K562 (cell line): Measurements from ENCODE around the gene CAPN8. TPM values are rescaled to one million over a fixed set of nuclear protein-coding genes. Genes with fewer than 3 reads are reported as not detected.

ENCODE experiments used
- ATAC-seq: fragments of 200-7000 bp; cut with Tn5 transposase; 3 replicates; pipeline ENCODE4 v1.9.1; 2020; ENCODE audit warnings: moderate library complexity
- BruUV-seq: library from RNA; stranded (reverse); fragments of 400-500 nt; replicated peaks from 2 replicates; lab custom pipeline; 2021; lab: Mats Ljungman, UMichigan
- CTCF ChIA-PET: fragments of 300-600 bp; formaldehyde crosslinking; extraction: SDS; loops from one replicate; lab custom pipeline; 2021; ENCODE audit warnings: low intra/inter-chr PET ratio; lab: Yijun Ruan, JAX
- POLR2A ChIA-PET: fragments of 300-600, 350-650 bp; sonication (Branson Sonifier 250); formaldehyde crosslinking; extraction: SDS; loops from one replicate; lab custom pipeline; 2021; ENCODE audit warnings: antibody characterized with exemption, inconsistent platforms; lab: Yijun Ruan, JAX
- DNase-seq, 4 experiments: peaks; one replicate each; pipeline versions ENCODE4 v3.0.0 to v3.0.0-alpha.2; 2011 to 2018; ENCODE audit warnings: low spot score in 3 of 4, mixed read lengths in 3 of 4; ENCODE audit errors: extremely low read depth in 1 of 4
- FAIRE-seq: peaks from 2 replicates; lab custom pipeline; 2011; peaks lifted over from hg19 to GRCh38; lab: Jason Lieb, UNC
- H2AFZ ChIP-seq: 2 replicates; pipeline ENCODE4 v1.6.0; 2011; ENCODE audit warnings: low read depth, low read length, control low read depth, inconsistent platforms
- H3K27ac ChIP-seq: fragments of 200-600 bp; 3 replicates; pipeline ENCODE4 v1.8.0; 2011; ENCODE audit warnings: low read depth, mild to moderate bottlenecking, control low read depth, inconsistent platforms, low read length, moderate library complexity, mixed read lengths; ENCODE audit errors: extremely low read depth
- H3K27me3 ChIP-seq, 2 experiments: fragments of 300-600 bp in 1 of 2; 2 replicates in 1 of 2; 3 replicates in 1 of 2; pipeline versions ENCODE4 v1.6.0 to v1.8.0; 2011; ENCODE audit warnings: inconsistent platforms in 2 of 2, low read length in 2 of 2, mild to moderate bottlenecking in 1 of 2, mixed read lengths in 1 of 2, moderate library complexity in 1 of 2; ENCODE audit not compliant: control insufficient read depth in 2 of 2, insufficient read depth in 2 of 2
- H3K36me3 ChIP-seq: fragments of 300-600 bp; 3 replicates; pipeline ENCODE4 v1.8.0; 2011; ENCODE audit warnings: mild to moderate bottlenecking, low read length, inconsistent platforms; ENCODE audit not compliant: control insufficient read depth, insufficient read depth
- H3K4me1 ChIP-seq, 2 experiments: fragments of 200-600 bp in 1 of 2; replicated peaks in 1 of 2; 2 replicates in 1 of 2; 3 replicates in 1 of 2; pipeline versions ENCODE4 v1.5.1 to v1.8.0; 2011; ENCODE audit warnings: inconsistent platforms in 2 of 2, low read length in 2 of 2, mild to moderate bottlenecking in 1 of 2, mixed read lengths in 1 of 2, moderate library complexity in 1 of 2; ENCODE audit not compliant: control insufficient read depth in 2 of 2, insufficient read depth in 2 of 2
- H3K4me2 ChIP-seq: 2 replicates; pipeline ENCODE4 v1.6.1; 2011; ENCODE audit warnings: low read length, control low read depth, inconsistent platforms, mixed read lengths; ENCODE audit not compliant: insufficient read depth
- H3K4me3 ChIP-seq: fragments of 200-600 bp; sonication (generic), shearing (Covaris generic); 2 replicates; pipeline ENCODE4 v1.5.1; 2016; ENCODE audit warnings: control low read depth, inconsistent platforms
- H3K79me2 ChIP-seq: fragments of 200-600 bp; 3 replicates; pipeline ENCODE4 v1.8.0; 2011; ENCODE audit warnings: low read length, inconsistent platforms; ENCODE audit not compliant: control insufficient read depth, insufficient read depth
- H3K9ac ChIP-seq, 2 experiments: 2 replicates each; pipeline versions ENCODE4 v1.6.0 to v1.6.1; 2011; ENCODE audit warnings: low read depth in 2 of 2, low read length in 2 of 2, control low read depth in 1 of 2, inconsistent platforms in 1 of 2, mild to moderate bottlenecking in 1 of 2, mixed read lengths in 1 of 2; ENCODE audit not compliant: insufficient read depth in 1 of 2
- H3K9me1 ChIP-seq: one replicate; pipeline ENCODE4 v1.6.0; 2011; ENCODE audit warnings: inconsistent platforms, mild to moderate bottlenecking, low read length, moderate library complexity; ENCODE audit not compliant: control insufficient read depth, insufficient read depth
- H3K9me3 ChIP-seq: replicated peaks from 2 replicates; pipeline ENCODE4 v1.5.1; 2011; ENCODE audit warnings: low read depth, low read length, inconsistent platforms; ENCODE audit not compliant: control insufficient read depth, insufficient read depth
- H4K20me1 ChIP-seq: replicated peaks from 2 replicates; pipeline ENCODE4 v1.6.1; 2011; ENCODE audit warnings: low read length, inconsistent platforms, mixed read lengths; ENCODE audit not compliant: control insufficient read depth, insufficient read depth
- BRCA1 ChIP-seq, 2 experiments: fragments of 450-650 bp in 1 of 2; sonication (generic) in 1 of 2; formaldehyde crosslinking in 1 of 2; IDR thresholded peaks; 2 replicates each; pipeline versions ENCODE4 v1.5.0 to v1.6.1; 2017 to 2020; ENCODE audit warnings: mild to moderate bottlenecking in 1 of 2, missing genetic modification reagents in 1 of 2
- CBX3 ChIP-seq, 2 experiments: IDR thresholded peaks; 1 replicate in 1 of 2; 2 replicates in 1 of 2; pipeline ENCODE4 v1.6.1; 2012; ENCODE audit warnings: inconsistent platforms in 2 of 2, low read length in 2 of 2, borderline replicate concordance in 1 of 2, control low read depth in 1 of 2
- E2F3 ChIP-seq: fragments of 250-450 bp; sonication (Bioruptor Pico); IDR thresholded peaks from 2 replicates; pipeline ENCODE4 v1.4.0; 2020; ENCODE audit warnings: mild to moderate bottlenecking
- FUS ChIP-seq: fragments of 200-400 bp; formaldehyde crosslinking; optimal IDR thresholded peaks from 2 replicates; pipeline ENCODE3; 2017; ENCODE audit warnings: low read depth, low read length
- GABPA ChIP-seq: fragments of 200-800 bp; sonication (Bioruptor generic); conservative IDR thresholded peaks from 2 replicates; pipeline ENCODE4 v1.6.1; 2016; ENCODE audit warnings: low read depth, missing genetic modification characterization, missing compliant biosample characterization
- GABPB1 ChIP-seq: sonication (generic); formaldehyde crosslinking; IDR thresholded peaks from 2 replicates; pipeline ENCODE4 v1.8.0; 2022; ENCODE audit warnings: mild to moderate bottlenecking, missing genetic modification reagents
- GTF2E2 ChIP-seq: fragments of 200-800 bp; sonication (Bioruptor generic); IDR thresholded peaks from 2 replicates; pipeline ENCODE4 v1.6.1; 2016; ENCODE audit warnings: missing genetic modification characterization, missing compliant biosample characterization
- IRF9 ChIP-seq: fragments of 450-650 bp; IDR thresholded peaks from 2 replicates; pipeline ENCODE4 v1.6.1; 2016; ENCODE audit warnings: missing biosample characterization, missing genetic modification characterization
- RBM14 ChIP-seq: fragments of 200-400 bp; formaldehyde crosslinking; IDR thresholded peaks from 2 replicates; pipeline ENCODE4 v1.6.1; 2018; ENCODE audit warnings: low read depth, mild to moderate bottlenecking, low read length, moderate library complexity, borderline replicate concordance; ENCODE audit not compliant: insufficient read depth
- SIN3B ChIP-seq: fragments of 450-650 bp; IDR thresholded peaks from 2 replicates; pipeline ENCODE4 v1.6.1; 2017; ENCODE audit warnings: low read depth, mild to moderate bottlenecking, moderate library complexity
- SMARCE1 ChIP-seq: fragments of 450-650 bp; IDR thresholded peaks from 2 replicates; pipeline ENCODE4 v1.7.1; 2016; ENCODE audit warnings: mild to moderate bottlenecking
- TAF15 ChIP-seq: fragments of 200-400 bp; formaldehyde crosslinking; IDR thresholded peaks from 2 replicates; pipeline ENCODE4 v1.6.1; 2017; ENCODE audit warnings: mild to moderate bottlenecking, low read depth, low read length, moderate library complexity
- TAF9B ChIP-seq: fragments of 450-650 bp; IDR thresholded peaks from 2 replicates; pipeline ENCODE4 v1.6.1; 2018; ENCODE audit warnings: mild to moderate bottlenecking; ENCODE audit not compliant: partially characterized antibody
- ZNF212 ChIP-seq: fragments of 450-650 bp; formaldehyde crosslinking; IDR thresholded peaks from 2 replicates; pipeline ENCODE4 v1.4.0; 2020; ENCODE audit warnings: mild to moderate bottlenecking
- ZNF24 ChIP-seq: fragments of 450-650 bp; IDR thresholded peaks from 2 replicates; pipeline ENCODE4 v1.6.1; 2016
- ZNF253 ChIP-seq: fragments of 250-450 bp; sonication (Bioruptor Pico); conservative IDR thresholded peaks from 2 replicates; pipeline ENCODE4 v1.6.1; 2021; ENCODE audit warnings: mild to moderate bottlenecking
- ZNF586 ChIP-seq: fragments of 450-650 bp; formaldehyde crosslinking; conservative IDR thresholded peaks from 2 replicates; pipeline ENCODE4 v1.4.0; 2020; ENCODE audit warnings: mild to moderate bottlenecking, moderate library complexity
- WGBS: fragments of 100-300 bp; shearing (Covaris generic); methylation state at CpG from one replicate; pipeline ENCODE4 v1.1.6; 2016; ENCODE audit warnings: low coverage, mixed read lengths; ENCODE audit not compliant: insufficient coverage; ENCODE audit errors: missing lambda C conversion rate; 5-methylcytosine and 5-hydroxymethylcytosine counted together
- in situ Hi-C: fragments of 300-500 bp; cut with MboI; formaldehyde crosslinking; loops from 4 replicates; pipeline ENCODE4 v1.15.0; 2018; ENCODE audit warnings: inconsistent platforms, mixed read lengths
- intact Hi-C: fragments of 100-400 bp; cut with micrococcal nuclease; formaldehyde crosslinking; loops from 2 replicates; pipeline ENCODE4 v1.14.2; 2022
- polyA plus RNA-seq, 8 experiments: library from polyadenylated mRNA; depleted of rRNA in 4 of 8; stranded (reverse) in 5 of 8; unstranded in 3 of 8; fragments of >200 nt; fragmentation: Nextera tagmentation in 2 of 8; fragmentation: Illumina TruSeq in 1 of 8; extraction: Ambion mirVana in 2 of 8; extraction: Trizol in 1 of 8; gene quantifications; 2 replicates each; pipeline versions ENCODE4 v1.2.1 to v1.2.3, GENCODE V29; 2011 to 2014; ENCODE audit warnings: inconsistent platforms in 1 of 8, missing spikeins in 1 of 8
- total RNA-seq, 7 experiments: library from RNA; depleted of rRNA in 6 of 7; stranded (reverse); fragments of >200 nt in 6 of 7; fragmentation: Illumina TruSeq in 2 of 7; extraction: Trizol in 2 of 7; gene quantifications; 2 replicates each; pipeline versions ENCODE4 v1.2.1 to v1.2.3, GENCODE V29; 2011 to 2021; ENCODE audit warnings: low replicate concordance in 1 of 7

The CAPN8 gene
- total and polyA plus RNA-seq, 9 of the 15 experiments (the other 6 are each of a cell fraction or from before 2014, with no cell fraction given), result 0.06 TPM; not detected in 8

GRCh38 chr1:223618680-223619079 is 46.8 kb downstream of the CAPN8 start:
- no peak overlapping the region for H3K9ac ChIP-seq
- H2AFZ ChIP-seq, result no peak overlapping the region
- BruUV-seq, result no TSS peak
- intact Hi-C loops, result no loop called here
- no peaks in the 10 kb centered on the region for H3K79me2 ChIP-seq
- H4K20me1 ChIP-seq, result no peaks in the 10 kb centered on the region
- H3K27me3 ChIP-seq, result peaks cover 44 to 78% of the 10 kb centered on the region in 2 experiments
- H3K4me2 ChIP-seq, result no peak overlapping the region
- H3K27ac ChIP-seq, result no peak overlapping the region
- H3K4me3 ChIP-seq, result no peak overlapping the region
- no peaks in the 10 kb centered on the region for H3K9me1 ChIP-seq
- ChIA-PET CTCF (no interaction called here), POLR2A (no interaction called here)
- H3K9me3 ChIP-seq, result no peaks in the 10 kb centered on the region
- no peak for FAIRE-seq
- no peak for TF ChIP-seq ZNF253 (CRISPR knock-in tag)
- TF ChIP-seq CBX3 (IDR thresholded peaks at IDR 0.05; ENCODE audit: borderline replicate concordance in 1 of 2, low read length in 2 of 2), result no peak
- no peak for TF ChIP-seq RBM14
- TF ChIP-seq GABPA (tag), result no peak
- TF ChIP-seq TAF15, result no peak
- TF ChIP-seq IRF9, result no peak
- TF ChIP-seq BRCA1 (IDR thresholded peaks at IDR 0.05), result no peak
- no peak for TF ChIP-seq BRCA1 (CRISPR knock-in tag; IDR thresholded peaks at IDR 0.05)
- no peak for TF ChIP-seq ZNF586 (CRISPR knock-in tag)
- TF ChIP-seq ZNF212 (CRISPR knock-in tag), result no peak
- no peak for TF ChIP-seq ZNF24
- TF ChIP-seq GTF2E2 (tag), result no peak
- TF ChIP-seq SMARCE1, result no peak
- TF ChIP-seq FUS, result no peak
- TF ChIP-seq GABPB1 (CRISPR knock-in tag), result no peak
- no peak for TF ChIP-seq SIN3B
- TF ChIP-seq E2F3 (CRISPR knock-in tag), result no peak
- no peak for TF ChIP-seq TAF9B
- H3K36me3 ChIP-seq, result no peaks in the 10 kb centered on the region
- no peaks in the 10 kb centered on the region; a peak in 1 of 5 replicates for H3K4me1 ChIP-seq
- in situ Hi-C loops, result loop anchor here (10.0 kb wide), 1 partner anchor 64 kb away; no protein-coding TSS in a partner anchor
- ATAC-seq, result no peak
- DNase-seq, result no peak
- WGBS, result 0% methylated on average over 5 of the region's 5 CpGs
